OCI-LY1 (cell line): ENCODE data around the gene RPS6KA3.

Source experiments
- EZH2 ChIP-seq: fragments of 200-600 bp; sonication (generic), shearing (Covaris generic); IDR thresholded peaks from 2 replicates; pipeline ENCODE4 v1.8.0; 2017; ENCODE audit warnings: borderline replicate concordance, mixed run types, mild to moderate bottlenecking, antibody characterized with exemption, low read length, moderate library complexity, mixed read lengths
- TF ChIP-seq, protein P1 (sequence below): fragments of 200-600 bp; sonication (generic), shearing (Covaris generic); IDR thresholded peaks from 2 replicates; pipeline ENCODE4 v1.5.1; 2017; ENCODE audit warnings: mild to moderate bottlenecking, antibody characterized with exemption, low read length, moderate library complexity, mixed read lengths

GRCh38 chrX:20111271-20111670, 155.4 kb downstream of the RPS6KA3 start:
- TF ChIP-seq, protein P1, sequence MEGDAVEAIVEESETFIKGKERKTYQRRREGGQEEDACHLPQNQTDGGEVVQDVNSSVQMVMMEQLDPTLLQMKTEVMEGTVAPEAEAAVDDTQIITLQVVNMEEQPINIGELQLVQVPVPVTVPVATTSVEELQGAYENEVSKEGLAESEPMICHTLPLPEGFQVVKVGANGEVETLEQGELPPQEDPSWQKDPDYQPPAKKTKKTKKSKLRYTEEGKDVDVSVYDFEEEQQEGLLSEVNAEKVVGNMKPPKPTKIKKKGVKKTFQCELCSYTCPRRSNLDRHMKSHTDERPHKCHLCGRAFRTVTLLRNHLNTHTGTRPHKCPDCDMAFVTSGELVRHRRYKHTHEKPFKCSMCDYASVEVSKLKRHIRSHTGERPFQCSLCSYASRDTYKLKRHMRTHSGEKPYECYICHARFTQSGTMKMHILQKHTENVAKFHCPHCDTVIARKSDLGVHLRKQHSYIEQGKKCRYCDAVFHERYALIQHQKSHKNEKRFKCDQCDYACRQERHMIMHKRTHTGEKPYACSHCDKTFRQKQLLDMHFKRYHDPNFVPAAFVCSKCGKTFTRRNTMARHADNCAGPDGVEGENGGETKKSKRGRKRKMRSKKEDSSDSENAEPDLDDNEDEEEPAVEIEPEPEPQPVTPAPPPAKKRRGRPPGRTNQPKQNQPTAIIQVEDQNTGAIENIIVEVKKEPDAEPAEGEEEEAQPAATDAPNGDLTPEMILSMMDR = no peak
- TF ChIP-seq EZH2 = no peak
